Mucosa of rectum (tissue), 2 donors: ENCODE results near the gene MOK.

Experiments used
- H3K27ac ChIP-seq, 2 donors: one replicate each; pipeline ENCODE4 v1.7.0; 2013; ENCODE audit warnings: inconsistent platforms in 2 of 2, low read depth in 2 of 2, low read length in 2 of 2
- H3K27me3 ChIP-seq, 2 donors: one replicate each; pipeline ENCODE4 v1.7.0; 2013; ENCODE audit warnings: low read length in 2 of 2; ENCODE audit not compliant: control insufficient read depth in 2 of 2, insufficient read depth in 2 of 2
- H3K36me3 ChIP-seq, 2 donors: one replicate each; pipeline ENCODE4 v1.7.0; 2013; ENCODE audit warnings: low read length in 2 of 2; ENCODE audit not compliant: control insufficient read depth in 2 of 2, insufficient read depth in 2 of 2
- H3K4me1 ChIP-seq, 2 donors: one replicate each; pipeline ENCODE4 v1.7.0; 2013; ENCODE audit warnings: low read length in 2 of 2, mild to moderate bottlenecking in 1 of 2; ENCODE audit not compliant: control insufficient read depth in 2 of 2, insufficient read depth in 2 of 2
- H3K4me3 ChIP-seq, 2 donors: one replicate each; pipeline ENCODE4 v1.7.0; 2013; ENCODE audit warnings: low read length in 2 of 2
- H3K9ac ChIP-seq, 2 donors: one replicate each; pipeline ENCODE4 v1.7.0; 2013; ENCODE audit warnings: low read length in 2 of 2, low read depth in 1 of 2, mild to moderate bottlenecking in 1 of 2
- H3K9me3 ChIP-seq, 2 donors: one replicate each; pipeline ENCODE4 v1.7.0; 2013; ENCODE audit warnings: low read length in 2 of 2; ENCODE audit not compliant: control insufficient read depth in 2 of 2
- donor health status: healthy.
- donor health status: Normal muscosa, but diverticular disease.

Gene MOK

GRCh38 chr14:102209224-102209966, 95.6 kb downstream of the MOK start:
- no peaks in the 10 kb centered on the region for H3K4me1 ChIP-seq
- H3K36me3 ChIP-seq = peaks cover 24 to 57% of the 10 kb centered on the region in 2 donors
- H3K9me3 ChIP-seq = no peaks in the 10 kb centered on the region
- no peak overlapping the region for H3K4me3 ChIP-seq
- H3K27ac ChIP-seq = no peak overlapping the region
- H3K27me3 ChIP-seq = no peaks in the 10 kb centered on the region
- no peak overlapping the region for H3K9ac ChIP-seq

DNA sequence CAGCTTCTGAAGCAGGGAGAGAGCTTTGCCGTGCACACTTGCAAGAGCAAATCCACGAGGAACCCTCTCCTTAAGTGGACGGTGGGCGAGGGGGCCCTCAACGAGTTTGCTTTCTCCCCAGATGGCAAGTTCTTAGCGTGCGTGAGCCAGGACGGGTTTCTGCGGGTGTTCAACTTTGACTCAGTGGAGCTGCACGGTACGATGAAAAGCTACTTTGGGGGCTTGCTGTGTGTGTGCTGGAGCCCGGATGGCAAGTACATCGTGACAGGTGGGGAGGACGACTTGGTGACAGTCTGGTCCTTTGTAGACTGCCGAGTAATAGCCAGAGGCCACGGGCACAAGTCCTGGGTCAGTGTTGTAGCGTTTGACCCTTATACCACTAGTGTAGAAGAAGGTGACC, 96.2 kb downstream of the MOK start:
- Histone ChIP-seq H3K36me3 (peaks cover 26 to 63% of the 10 kb centered on the region in 2 donors), H3K4me1 (no peaks in the 10 kb centered on the region)

DNA sequence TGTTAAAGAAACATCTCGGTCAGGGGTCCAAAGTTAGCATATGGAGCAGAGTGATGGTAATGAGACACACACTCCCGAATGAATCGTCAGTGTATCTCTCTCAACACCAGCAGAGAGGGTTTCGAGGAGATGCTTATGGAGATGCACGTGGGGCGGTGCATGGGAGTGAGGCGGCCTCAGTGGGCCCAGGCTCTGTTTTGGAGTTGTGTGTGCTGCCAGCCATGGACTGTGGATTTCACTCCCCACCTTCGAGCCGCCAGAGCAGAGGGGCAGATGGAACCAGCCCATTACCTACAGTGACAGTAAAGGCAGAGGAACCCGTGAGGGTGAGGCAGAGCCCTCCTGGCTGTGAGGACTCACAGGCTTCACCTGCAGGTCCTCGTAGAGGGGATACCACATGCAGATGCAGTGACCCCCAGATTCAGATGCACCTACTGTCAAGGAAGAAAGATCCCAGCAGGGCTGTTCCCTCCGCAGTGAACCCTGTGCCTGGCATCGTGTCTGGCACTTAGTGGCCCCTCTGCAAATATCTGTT, 97.1 kb downstream of the MOK start:
- peaks cover 27 to 61% of the 10 kb centered on the region in 2 donors for H3K36me3 ChIP-seq
- H3K9me3 ChIP-seq = no peaks in the 10 kb centered on the region
- H3K27me3 ChIP-seq = no peaks in the 10 kb centered on the region
- no peak overlapping the region for H3K27ac ChIP-seq
- no peak overlapping the region for H3K4me3 ChIP-seq
- no peak overlapping the region for H3K9ac ChIP-seq
- H3K4me1 ChIP-seq = no peaks in the 10 kb centered on the region

More for the DNA sequence above, 96.2 kb downstream of the MOK start:
- H3K4me3 ChIP-seq = no peak overlapping the region
- no peak overlapping the region for H3K9ac ChIP-seq
- H3K27ac ChIP-seq = no peak overlapping the region
- H3K9me3 ChIP-seq = no peaks in the 10 kb centered on the region
- no peaks in the 10 kb centered on the region for H3K27me3 ChIP-seq

- Histone ChIP-seq H3K27me3 (no peaks in the 10 kb centered on the region), H3K4me3 (no peak overlapping the region), H3K27ac (no peak overlapping the region), H3K4me1 (no peaks in the 10 kb centered on the region), H3K36me3 (peaks cover 29 to 61% of the 10 kb centered on the region in 2 donors), H3K9ac (no peak overlapping the region), H3K9me3 (no peaks in the 10 kb centered on the region)
These were observed 98.0 kb downstream of the MOK start for GRCh38 chr14:102206918-102207317.

DNA sequence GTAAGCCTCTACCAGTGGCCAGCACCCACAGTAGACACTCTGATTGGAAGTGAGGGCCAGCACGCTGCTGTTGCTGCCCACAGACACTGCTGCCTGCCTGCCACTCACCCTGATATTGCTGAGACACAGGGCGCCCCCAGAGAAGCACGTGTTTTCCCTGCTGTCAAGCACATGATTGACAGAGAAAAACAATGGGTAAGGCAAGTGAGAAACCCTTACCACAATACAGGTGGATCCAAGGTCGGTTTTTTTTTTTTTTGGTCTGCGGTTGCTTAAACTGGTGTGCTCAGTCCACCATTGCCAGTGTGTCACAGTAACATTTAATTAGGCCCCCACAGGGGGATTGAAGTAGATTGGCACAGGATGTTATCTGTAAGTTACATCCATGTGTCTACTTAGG, 99.4 kb downstream of the MOK start:
- Histone ChIP-seq H3K4me3 (no peak overlapping the region), H3K27ac (no peak overlapping the region), H3K4me1 (no peaks in the 10 kb centered on the region), H3K36me3 (peaks cover 31 to 52% of the 10 kb centered on the region in 2 donors), H3K27me3 (no peaks in the 10 kb centered on the region), H3K9me3 (no peaks in the 10 kb centered on the region), H3K9ac (no peak overlapping the region)

GRCh38 chr14:102203382-102203781, 101.6 kb downstream of the MOK start:
- Histone ChIP-seq H3K36me3 (peaks cover 26 to 52% of the 10 kb centered on the region in 2 donors), H3K9me3 (no peaks in the 10 kb centered on the region), H3K4me3 (no peak overlapping the region), H3K4me1 (no peaks in the 10 kb centered on the region), H3K27me3 (no peaks in the 10 kb centered on the region), H3K9ac (no peak overlapping the region), H3K27ac (no peak overlapping the region)

DNA sequence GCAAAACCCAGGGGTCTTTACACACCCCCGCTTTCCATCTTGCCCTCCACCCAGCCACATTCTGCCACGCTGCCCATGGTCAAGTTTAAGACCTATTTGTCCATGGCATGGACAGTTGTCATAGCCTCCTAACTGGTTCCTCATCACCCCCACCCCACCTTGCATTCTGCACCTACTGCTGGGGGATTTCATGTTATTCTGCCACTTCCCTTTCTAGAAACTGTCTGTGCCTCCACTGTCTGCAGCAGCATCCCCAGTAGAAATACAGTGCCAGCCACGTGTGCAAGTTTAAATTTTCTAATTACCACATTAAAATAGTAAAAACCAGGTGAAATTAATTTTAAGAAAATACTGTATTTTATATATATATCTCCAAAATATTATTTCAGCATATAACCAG, 102.0 kb downstream of the MOK start:
- Histone ChIP-seq H3K36me3 (peaks cover 27 to 49% of the 10 kb centered on the region in 2 donors), H3K9ac (no peak overlapping the region), H3K4me1 (no peaks in the 10 kb centered on the region)

DNA sequence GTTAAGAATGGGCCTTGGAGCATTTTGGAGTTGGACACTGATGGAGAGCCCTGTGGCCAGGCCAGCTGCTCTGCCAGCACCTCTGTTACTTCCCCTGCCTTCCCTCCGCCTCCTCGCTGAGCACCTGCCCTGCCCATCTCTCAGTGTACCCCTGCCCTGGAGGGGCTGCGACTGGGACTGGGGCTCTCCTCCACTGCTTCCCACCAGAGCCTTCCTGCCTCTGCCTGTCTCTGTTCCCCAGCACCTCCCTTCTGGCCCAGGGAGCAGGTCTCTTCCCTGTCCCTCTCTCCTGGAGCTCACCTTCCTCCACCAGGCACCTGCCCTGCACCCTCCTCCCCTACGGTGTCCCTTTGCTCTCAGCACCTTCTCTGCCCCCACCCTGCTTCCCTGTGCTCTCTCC, 103.2 kb downstream of the MOK start:
- Histone ChIP-seq H3K36me3 (peaks cover 33 to 55% of the 10 kb centered on the region in 2 donors), H3K4me1 (no peaks in the 10 kb centered on the region), H3K27ac (no peak overlapping the region), H3K9ac (no peak overlapping the region), H3K4me3 (no peak overlapping the region), H3K27me3 (no peaks in the 10 kb centered on the region), H3K9me3 (no peaks in the 10 kb centered on the region)

More for the DNA sequence above, 102.0 kb downstream of the MOK start:
- Histone ChIP-seq H3K9me3 (no peaks in the 10 kb centered on the region), H3K4me3 (no peak overlapping the region), H3K27me3 (no peaks in the 10 kb centered on the region), H3K27ac (no peak overlapping the region)

DNA sequence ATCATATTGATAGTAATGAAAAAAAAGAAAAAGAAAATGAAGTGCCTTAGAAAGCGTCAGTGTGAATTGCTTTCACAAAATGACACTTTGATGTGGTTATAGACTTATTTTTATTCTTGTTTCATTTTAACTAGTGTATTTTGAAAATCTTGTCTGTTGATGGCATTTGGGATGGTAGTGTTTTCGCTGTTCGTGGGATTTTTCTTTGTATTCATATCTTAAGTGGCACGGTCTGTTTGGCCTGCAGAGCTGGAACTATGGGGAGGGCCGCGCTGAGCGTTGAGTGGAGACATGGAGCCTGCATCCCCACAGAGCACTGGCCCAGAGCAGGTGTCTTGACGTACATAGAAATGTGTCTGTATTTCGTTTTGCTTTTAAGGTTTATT, 103.6 kb downstream of the MOK start:
- H3K9ac ChIP-seq = no peak overlapping the region
- peaks cover 38 to 53% of the 10 kb centered on the region in 2 donors for H3K36me3 ChIP-seq
- H3K27me3 ChIP-seq = no peaks in the 10 kb centered on the region
- no peaks in the 10 kb centered on the region for H3K9me3 ChIP-seq
- no peaks in the 10 kb centered on the region for H3K4me1 ChIP-seq
- H3K27ac ChIP-seq = no peak overlapping the region
- H3K4me3 ChIP-seq = no peak overlapping the region

DNA sequence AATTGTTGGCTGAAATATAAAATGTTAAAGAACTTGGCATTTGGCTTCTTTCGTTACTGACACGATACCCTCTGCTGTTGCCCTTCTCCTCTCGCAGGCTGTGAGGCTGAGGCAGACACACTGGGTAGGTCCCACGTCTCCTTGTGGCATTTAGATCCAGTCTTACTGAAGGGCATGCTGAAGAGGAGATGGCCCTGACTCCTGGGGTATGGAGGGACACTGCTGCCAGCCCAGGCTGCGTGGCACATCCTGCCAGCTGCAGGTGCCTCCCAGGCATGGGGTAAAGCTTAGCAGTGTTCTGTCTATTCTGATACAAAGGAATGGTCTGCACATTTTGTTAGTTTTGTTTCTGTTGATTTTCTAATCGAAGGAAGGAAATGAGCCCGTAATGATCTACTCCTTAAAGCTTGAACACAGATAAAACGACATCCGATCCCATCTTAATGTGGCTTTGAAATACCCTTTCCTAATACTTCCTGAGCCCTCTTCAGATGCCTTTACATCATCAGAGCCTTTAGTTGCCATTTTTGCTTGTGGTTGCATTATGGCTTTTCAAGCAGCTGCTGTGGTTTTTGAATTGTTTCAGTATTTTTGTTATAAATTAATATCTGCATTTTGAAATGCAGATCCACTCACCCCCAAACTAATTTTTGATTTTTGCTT, 104.1 kb downstream of the MOK start:
- H3K4me1 ChIP-seq = no peaks in the 10 kb centered on the region
- H3K9ac ChIP-seq = no peak overlapping the region
- no peaks in the 10 kb centered on the region for H3K9me3 ChIP-seq
- no peak overlapping the region for H3K27ac ChIP-seq
- peaks cover 41 to 51% of the 10 kb centered on the region in 2 donors for H3K36me3 ChIP-seq
- H3K4me3 ChIP-seq = no peak overlapping the region
- no peaks in the 10 kb centered on the region for H3K27me3 ChIP-seq
